KMS-11 (cell line): ENCODE measurements around the gene CUL9.
"Not testable (repeated sequence)": the region's sequence is repeated elsewhere in the genome, so short reads cannot be mapped to it uniquely, and the experiment has no call there.

Experiments
- H2AFZ ChIP-seq: fragments of 200-600 bp; sonication (generic); 2 replicates; pipeline ENCODE4 v1.6.1; 2016; ENCODE audit warnings: antibody characterized with exemption, mixed run types, low read depth
- H3K27ac ChIP-seq: fragments of 200-600 bp; sonication (generic); 2 replicates; pipeline ENCODE4 v1.6.1; 2016; ENCODE audit warnings: mild to moderate bottlenecking, mixed run types
- H3K27me3 ChIP-seq: fragments of 200-600 bp; sonication (generic); 2 replicates; pipeline ENCODE4 v1.6.1; 2017; ENCODE audit warnings: mild to moderate bottlenecking, low read depth, mixed run types, moderate library complexity; ENCODE audit not compliant: insufficient read depth
- H3K36me3 ChIP-seq: fragments of 200-600 bp; sonication (generic); 2 replicates; pipeline ENCODE4 v1.6.1; 2017; ENCODE audit warnings: mild to moderate bottlenecking, mixed run types; ENCODE audit not compliant: insufficient read depth
- H3K4me1 ChIP-seq: fragments of 200-600 bp; sonication (generic); 2 replicates; pipeline ENCODE4 v1.6.1; 2016; ENCODE audit warnings: mild to moderate bottlenecking, low read depth, mixed run types; ENCODE audit not compliant: poor library complexity, severe bottlenecking
- H3K4me2 ChIP-seq: fragments of 200-600 bp; sonication (generic); 2 replicates; pipeline ENCODE4 v1.7.0; 2016; ENCODE audit warnings: mild to moderate bottlenecking, mixed run types
- H3K4me3 ChIP-seq: fragments of 200-600 bp; sonication (generic); IDR thresholded peaks from 2 replicates; pipeline ENCODE4 v1.6.1; 2017; ENCODE audit warnings: low read depth, low read length, mixed read lengths; ENCODE audit not compliant: insufficient read depth
- H3K79me2 ChIP-seq: fragments of 200-600 bp; sonication (generic); 2 replicates; pipeline ENCODE4 v1.6.1; 2016; ENCODE audit warnings: low read depth, mixed run types; ENCODE audit not compliant: insufficient read depth
- H3K9ac ChIP-seq: fragments of 200-600 bp; sonication (generic); 2 replicates; pipeline ENCODE4 v1.6.1; 2016; ENCODE audit warnings: mild to moderate bottlenecking, mixed run types
- H4K20me1 ChIP-seq: fragments of 200-600 bp; sonication (generic); 2 replicates; pipeline ENCODE4 v1.6.1; 2016; ENCODE audit warnings: mild to moderate bottlenecking, mixed run types; ENCODE audit not compliant: insufficient read depth
- CTCF ChIP-seq: fragments of 200-600 bp; sonication (generic); conservative IDR thresholded peaks from 2 replicates; pipeline ENCODE4 v1.6.1; 2017; ENCODE audit warnings: low read depth, mild to moderate bottlenecking, antibody characterized with exemption, low read length, moderate library complexity, mixed read lengths

The CUL9 gene

GRCh38 chr6:43181942-43182860, at the start of gene CUL9:
TSS of gene CUL9 (plus strand) at chr6:43182196. CDS start at chr6:43184311, 2,115 bp downstream.
- H3K27me3 ChIP-seq, result no peaks in the 10 kb centered on the region

GRCh38 chr6:43138267-43138666, 43.7 kb upstream of the CUL9 start:
- no peak overlapping the region for H2AFZ ChIP-seq
- H3K27me3 ChIP-seq, result no peaks in the 10 kb centered on the region
- H3K9ac ChIP-seq, result no peak overlapping the region
- no peaks in the 10 kb centered on the region for H3K4me1 ChIP-seq
- H4K20me1 ChIP-seq, result no peaks in the 10 kb centered on the region
- H3K27ac ChIP-seq, result no peak overlapping the region
- H3K4me3 ChIP-seq, result no peak overlapping the region
- no peak overlapping the region for H3K4me2 ChIP-seq
- no peak for TF ChIP-seq CTCF
- H3K36me3 ChIP-seq, result no peaks in the 10 kb centered on the region
- no peaks in the 10 kb centered on the region for H3K79me2 ChIP-seq

More at GRCh38 chr6:43181942-43182860, at the start of gene CUL9:
- H3K4me1 ChIP-seq, result peaks cover 13% of the 10 kb centered on the region
- no peak within 1 kb of the TSS for H3K4me3 ChIP-seq
- peak within 1 kb of the TSS; percentile 91 for H3K4me2 ChIP-seq
- TF ChIP-seq CTCF, result no peak
- peak within 1 kb of the TSS; percentile 36 for H3K9ac ChIP-seq
- no peaks in the 10 kb centered on the region for H3K36me3 ChIP-seq
- peaks cover 7% of the 10 kb centered on the region; the same call in 1 of the 2 replicates for H3K79me2 ChIP-seq
- peak within 1 kb of the TSS; percentile 6; the same call in 1 of the 2 replicates for H3K27ac ChIP-seq
- no peaks in the 10 kb centered on the region for H4K20me1 ChIP-seq
- peak within 1 kb of the TSS; percentile 24 for H2AFZ ChIP-seq

- H3K9ac ChIP-seq, H3K27me3 ChIP-seq, H3K4me3 ChIP-seq, H3K36me3 ChIP-seq, H2AFZ ChIP-seq, H3K4me1 ChIP-seq, H3K79me2 ChIP-seq, H3K27ac ChIP-seq, H4K20me1 ChIP-seq, H3K4me2 ChIP-seq: not testable (repeated sequence)
Observed at GRCh38 chr6:43139973-43140372, 42.0 kb upstream of the CUL9 start.

GRCh38 chr6:43141644-43142043, 40.4 kb upstream of the CUL9 start:
- Histone ChIP-seq H3K36me3 (no peaks in the 10 kb centered on the region), H2AFZ (no peak overlapping the region), H3K4me2 (no peak overlapping the region), H3K4me1 (peaks cover 3% of the 10 kb centered on the region), H3K27ac (no peak overlapping the region), H3K9ac (no peak overlapping the region), H4K20me1 (no peaks in the 10 kb centered on the region), H3K4me3 (no peak overlapping the region), H3K27me3 (no peaks in the 10 kb centered on the region), H3K79me2 (no peaks in the 10 kb centered on the region)
- no peak for TF ChIP-seq CTCF

GRCh38 chr6:43142101-43142500, 39.9 kb upstream of the CUL9 start:
- no peaks in the 10 kb centered on the region for H4K20me1 ChIP-seq
- no peak overlapping the region for H3K4me3 ChIP-seq
- TF ChIP-seq CTCF, result no peak
- H3K27me3 ChIP-seq, result no peaks in the 10 kb centered on the region
- H3K4me2 ChIP-seq, result no peak overlapping the region
- peaks cover 3% of the 10 kb centered on the region for H3K4me1 ChIP-seq
- no peak overlapping the region for H3K9ac ChIP-seq
- no peak overlapping the region for H2AFZ ChIP-seq
- no peaks in the 10 kb centered on the region for H3K36me3 ChIP-seq
- no peaks in the 10 kb centered on the region for H3K79me2 ChIP-seq
- H3K27ac ChIP-seq, result no peak overlapping the region
